ENCODE measurements around the gene PNPLA7. TPM values are rescaled to one million over a fixed set of nuclear protein-coding genes. Genes with fewer than 3 reads are reported as not detected.
A peak's percentile ranks its signal among the peaks of the same experiment; 100 is the strongest.

PNPLA7 gene
- total and polyA plus RNA-seq, 2 donors (not counting 1 experiment from before 2014, with no cell fraction given): 18.7 to 29.9 TPM

- DNase-seq (no peak), ATAC-seq (ENCODE audit: low read depth) (no peak)
- ChIA-PET CTCF (no interaction called here), POLR2A (interaction anchor here (0.7 to 1.6 kb wide), 3 partner anchors 11 to 29 kb away, joined by 7 to 8 read pairs (median 7); partner anchors contain the start of genes ARRDC1 and EHMT1)
- peaks cover 0 to 24% of the 10 kb centered on the region in 2 experiments for H3K36me3 ChIP-seq (replicated peaks in 1 of 2; ENCODE audit: control extremely low read depth in 1 of 2, control insufficient read depth in 1 of 2, extremely low read depth in 1 of 2, insufficient read depth in 2 of 2, low read length in 1 of 2)
- TF ChIP-seq CTCF (IDR thresholded peaks at IDR 0.05): no peak
- no peak for TF ChIP-seq EZH2 (IDR thresholded peaks at IDR 0.05; ENCODE audit: borderline replicate concordance, insufficient read depth, low read depth, low read length, poor library complexity, severe bottlenecking)
- Mint-ChIP-seq H3K9me3 (ENCODE audit: insufficient read depth) (no peaks in the 10 kb centered on the region), H3K27me3 (no peaks in the 10 kb centered on the region), H3K4me3 (no peak overlapping the region), H3K27ac (no peak overlapping the region), H3K4me1 (peaks cover 12% of the 10 kb centered on the region)
- H3K27me3 ChIP-seq (replicated peaks in 1 of 4; ENCODE audit: control extremely low read depth in 1 of 4, control insufficient read depth in 3 of 4, insufficient read depth in 4 of 4, low read length in 3 of 4): no peaks in the 10 kb centered on the region
- intact Hi-C loops (cut with micrococcal nuclease): loop anchor here (1.0 to 2.0 kb wide), 4 partner anchors 12 to 39 kb away; partner anchors contain the start of genes ARRDC1, DPH7, MRPL41 and PNPLA7
- H3K27ac ChIP-seq (ENCODE audit: low read length in 2 of 2): no peak overlapping the region
- H2AFZ ChIP-seq (ENCODE audit: insufficient read depth, low read depth, low read length, poor library complexity, severe bottlenecking): no peak overlapping the region
- peak overlapping the region in 3 of 5 experiments; percentile 47 to 58 (median 51) for H3K4me3 ChIP-seq (ENCODE audit: control extremely low read depth in 1 of 5, extremely low read depth in 1 of 5, insufficient read depth in 1 of 5, low read depth in 2 of 5, low read length in 4 of 5)
- peak overlapping the region; percentile 93 for H3K4me2 ChIP-seq (replicated peaks; ENCODE audit: low read depth, low read length, poor library complexity, severe bottlenecking)
- peaks cover 5% of the 10 kb centered on the region for H4K20me1 ChIP-seq (ENCODE audit: control insufficient read depth, insufficient read depth, low read length, poor library complexity, severe bottlenecking)
- H3K4me1 ChIP-seq (ENCODE audit: control insufficient read depth in 2 of 2, insufficient read depth in 2 of 2, low read length in 2 of 2): peaks cover 9 to 15% of the 10 kb centered on the region in 2 donors
- peak overlapping the region; percentile 56 for H3K9ac ChIP-seq (ENCODE audit: low read length)
- no peaks in the 10 kb centered on the region for H3K9me3 ChIP-seq (ENCODE audit: control extremely low read depth in 1 of 3, control insufficient read depth in 2 of 3, insufficient read depth in 1 of 3, low read length in 2 of 3)
- under 1% methylated on average over 61 of the region's 61 CpGs for WGBS (ENCODE audit: insufficient coverage)
- H3K79me2 ChIP-seq (ENCODE audit: control insufficient read depth, insufficient read depth, low read length): peaks cover 13% of the 10 kb centered on the region
These were observed 39.9 kb upstream of the PNPLA7 start for GRCh38 chr9:137590123-137590468.

- peak overlapping the region; percentile 9 to 58 (median 47) for H3K4me3 ChIP-seq (ENCODE audit: control extremely low read depth in 1 of 5, extremely low read depth in 1 of 5, insufficient read depth in 1 of 5, low read depth in 2 of 5, low read length in 4 of 5)
- H3K36me3 ChIP-seq (replicated peaks in 1 of 2; ENCODE audit: control extremely low read depth in 1 of 2, control insufficient read depth in 1 of 2, extremely low read depth in 1 of 2, insufficient read depth in 2 of 2, low read length in 1 of 2): peaks cover 0 to 26% of the 10 kb centered on the region in 2 experiments
- H3K4me2 ChIP-seq (replicated peaks; ENCODE audit: low read depth, low read length, poor library complexity, severe bottlenecking): peak overlapping the region; percentile 93
- peaks cover 9 to 15% of the 10 kb centered on the region in 2 donors for H3K4me1 ChIP-seq (ENCODE audit: control insufficient read depth in 2 of 2, insufficient read depth in 2 of 2, low read length in 2 of 2)
- H3K9me3 ChIP-seq (ENCODE audit: control extremely low read depth in 1 of 3, control insufficient read depth in 2 of 3, insufficient read depth in 1 of 3, low read length in 2 of 3): no peaks in the 10 kb centered on the region
- peak overlapping the region; percentile 56 for H3K9ac ChIP-seq (ENCODE audit: low read length)
- no peak for TF ChIP-seq CTCF (IDR thresholded peaks at IDR 0.05)
- TF ChIP-seq EZH2 (IDR thresholded peaks at IDR 0.05; ENCODE audit: borderline replicate concordance, insufficient read depth, low read depth, low read length, poor library complexity, severe bottlenecking): no peak
- intact Hi-C loops (cut with micrococcal nuclease): loop anchor here (1.0 to 2.0 kb wide), 4 partner anchors 11 to 39 kb away; partner anchors contain the start of genes ARRDC1, DPH7, MRPL41 and PNPLA7
- no peaks in the 10 kb centered on the region for H3K27me3 ChIP-seq (replicated peaks in 1 of 4; ENCODE audit: control extremely low read depth in 1 of 4, control insufficient read depth in 3 of 4, insufficient read depth in 4 of 4, low read length in 3 of 4)
- Mint-ChIP-seq H3K27ac (peak overlapping the region; percentile 63), H3K4me3 (peak overlapping the region; percentile 85), H3K9me3 (ENCODE audit: insufficient read depth) (no peaks in the 10 kb centered on the region), H3K27me3 (no peaks in the 10 kb centered on the region), H3K4me1 (peaks cover 12% of the 10 kb centered on the region)
- peak overlapping the region; percentile 54 for H2AFZ ChIP-seq (ENCODE audit: insufficient read depth, low read depth, low read length, poor library complexity, severe bottlenecking)
- ChIA-PET POLR2A (no interaction called here), CTCF (interaction anchor here (2.0 kb wide), 1 partner anchor 83 kb away, joined by 6 read pairs; no protein-coding TSS in a partner anchor)
- ATAC-seq (ENCODE audit: low read depth) (no peak), DNase-seq (peak; percentile 46)
- 11% methylated on average over 57 of the region's 58 CpGs for WGBS (ENCODE audit: insufficient coverage)
- H4K20me1 ChIP-seq (ENCODE audit: control insufficient read depth, insufficient read depth, low read length, poor library complexity, severe bottlenecking): peaks cover 5% of the 10 kb centered on the region
- no peak overlapping the region for H3K27ac ChIP-seq (ENCODE audit: low read length in 2 of 2)
- peaks cover 13% of the 10 kb centered on the region for H3K79me2 ChIP-seq (ENCODE audit: control insufficient read depth, insufficient read depth, low read length)
These were observed 39.4 kb upstream of the PNPLA7 start for GRCh38 chr9:137589441-137590122.

Measured in B cell (primary cell).